GM20431 (cell line): ENCODE results near the gene CBFA2T3.
"Not testable (repeated sequence)": the region's sequence is repeated elsewhere in the genome, so short reads cannot be mapped to it uniquely, and the experiment has no call there.

Experiments used
- in situ Hi-C: fragments of 300-500 bp; cut with MseI, MboI; formaldehyde crosslinking; loops from one replicate; pipeline ENCODE4 v1.15.0; 2020; ENCODE audit warnings: low sequenced_read_pairs; ENCODE audit not compliant: unreplicated experiment

CBFA2T3 gene

GRCh38 chr16:88977018-88977811, at the start of gene CBFA2T3:
TSS of gene CBFA2T3 (minus strand) at chr16:88977207. CDS start at chr16:88976807, 400 bp downstream.
- in situ Hi-C loops, result no loop called here

- in situ Hi-C loops, result no loop called here
These were observed 49.2 kb upstream of the CBFA2T3 start for GRCh38 chr16:89026121-89026612.

GRCh38 chr16:89025636-89026035, 48.6 kb upstream of the CBFA2T3 start:
- in situ Hi-C loops, result no loop called here

GRCh38 chr16:89024546-89025060, 47.6 kb upstream of the CBFA2T3 start:
- in situ Hi-C loops, result no loop called here

GRCh38 chr16:89023621-89024511, 46.9 kb upstream of the CBFA2T3 start:
- in situ Hi-C loops, result no loop called here

- in situ Hi-C loops, result no loop called here
These were observed 46.1 kb upstream of the CBFA2T3 start for GRCh38 chr16:89023151-89023551.

GRCh38 chr16:89022051-89022836, 45.2 kb upstream of the CBFA2T3 start:
- in situ Hi-C loops, result no loop called here

- in situ Hi-C loops, result no loop called here
These were observed 44.1 kb upstream of the CBFA2T3 start for GRCh38 chr16:89020925-89021595.

- in situ Hi-C loops, result no loop called here
These were observed 43.3 kb upstream of the CBFA2T3 start for GRCh38 chr16:89020068-89020924.

- in situ Hi-C loops, result no loop called here
These were observed 42.5 kb upstream of the CBFA2T3 start for GRCh38 chr16:89019511-89019910.

- in situ Hi-C loops, result no loop called here
These were observed 41.5 kb upstream of the CBFA2T3 start for GRCh38 chr16:89018282-89019158.

GRCh38 chr16:89017543-89018281, 40.7 kb upstream of the CBFA2T3 start:
- in situ Hi-C loops, result no loop called here

- in situ Hi-C loops, result not testable (repeated sequence)
These were observed 39.6 kb upstream of the CBFA2T3 start for GRCh38 chr16:89016561-89016960.

- in situ Hi-C loops, result no loop called here
These were observed 38.4 kb upstream of the CBFA2T3 start for GRCh38 chr16:89015271-89015859.

GRCh38 chr16:89014403-89015230, 37.6 kb upstream of the CBFA2T3 start:
- in situ Hi-C loops, result no loop called here
